ENCODE results near the gene HUS1B. TPM values are rescaled to one million over a fixed set of nuclear protein-coding genes. Genes with fewer than 3 reads are reported as not detected.

Gene HUS1B
- total RNA-seq, 1 donor from 2014 or later, result 0.67 TPM

- H3K27ac Mint-ChIP-seq, result peak overlapping the region; percentile 38
- H3K36me3 Mint-ChIP-seq (ENCODE audit: insufficient read depth), result no peaks in the 10 kb centered on the region
- no peak for TF ChIP-seq CTCF (IDR thresholded peaks at IDR 0.05; ENCODE audit: unreplicated experiment)
- H3K4me1 Mint-ChIP-seq (ENCODE audit: low read depth), result peaks cover 11% of the 10 kb centered on the region
- no peaks in the 10 kb centered on the region for H3K27me3 Mint-ChIP-seq
- H3K4me3 Mint-ChIP-seq (ENCODE audit: low read depth), result peak overlapping the region; percentile 1
- no peak for DNase-seq (ENCODE audit: low spot score, unreplicated experiment)
- H3K9me3 Mint-ChIP-seq (ENCODE audit: low read depth), result no peaks in the 10 kb centered on the region
These were observed 27.0 kb upstream of the HUS1B start for GRCh38 chr6:683742-684440.

- Mint-ChIP-seq H3K4me1 (ENCODE audit: low read depth) (peaks cover 11% of the 10 kb centered on the region), H3K4me3 (ENCODE audit: low read depth) (no peak overlapping the region), H3K36me3 (ENCODE audit: insufficient read depth) (peaks cover 3% of the 10 kb centered on the region), H3K9me3 (ENCODE audit: low read depth) (no peaks in the 10 kb centered on the region), H3K27me3 (no peaks in the 10 kb centered on the region), H3K27ac (no peak overlapping the region)
- DNase-seq (ENCODE audit: low spot score, unreplicated experiment), result no peak
- TF ChIP-seq CTCF (IDR thresholded peaks at IDR 0.05; ENCODE audit: unreplicated experiment), result no peak
These were observed 23.9 kb upstream of the HUS1B start for GRCh38 chr6:680666-681340.

- no peak for DNase-seq (ENCODE audit: low spot score, unreplicated experiment)
- Mint-ChIP-seq H3K27me3 (no peaks in the 10 kb centered on the region), H3K36me3 (ENCODE audit: insufficient read depth) (peaks cover 3% of the 10 kb centered on the region), H3K4me1 (ENCODE audit: low read depth) (peaks cover 11% of the 10 kb centered on the region), H3K4me3 (ENCODE audit: low read depth) (no peak overlapping the region), H3K27ac (peak overlapping the region; percentile 19), H3K9me3 (ENCODE audit: low read depth) (no peaks in the 10 kb centered on the region)
- no peak for TF ChIP-seq CTCF (IDR thresholded peaks at IDR 0.05; ENCODE audit: unreplicated experiment)
These were observed 23.4 kb upstream of the HUS1B start for GRCh38 chr6:680251-680650.

GRCh38 chr6:679282-679681 is 22.4 kb upstream of the HUS1B start:
- Mint-ChIP-seq H3K9me3 (ENCODE audit: low read depth) (no peaks in the 10 kb centered on the region), H3K4me3 (ENCODE audit: low read depth) (no peak overlapping the region), H3K36me3 (ENCODE audit: insufficient read depth) (peaks cover 3% of the 10 kb centered on the region), H3K27me3 (no peaks in the 10 kb centered on the region), H3K4me1 (ENCODE audit: low read depth) (peaks cover 11% of the 10 kb centered on the region), H3K27ac (no peak overlapping the region)
- no peak for DNase-seq (ENCODE audit: low spot score, unreplicated experiment)
- no peak for TF ChIP-seq CTCF (IDR thresholded peaks at IDR 0.05; ENCODE audit: unreplicated experiment)

GRCh38 chr6:678520-678919 is 21.6 kb upstream of the HUS1B start:
- Mint-ChIP-seq H3K4me3 (ENCODE audit: low read depth) (no peak overlapping the region), H3K27me3 (no peaks in the 10 kb centered on the region), H3K27ac (no peak overlapping the region), H3K9me3 (ENCODE audit: low read depth) (no peaks in the 10 kb centered on the region), H3K4me1 (ENCODE audit: low read depth) (peaks cover 3% of the 10 kb centered on the region), H3K36me3 (ENCODE audit: insufficient read depth) (peaks cover 3% of the 10 kb centered on the region)
- no peak for TF ChIP-seq CTCF (IDR thresholded peaks at IDR 0.05; ENCODE audit: unreplicated experiment)
- DNase-seq (ENCODE audit: low spot score, unreplicated experiment), result no peak

Measured in progenitor cell of endocrine pancreas (in vitro differentiated cells).